Stromal cell of bone marrow (primary cell): ENCODE results near the gene IL3.
"Not testable (repeated sequence)": the region's sequence is repeated elsewhere in the genome, so short reads cannot be mapped to it uniquely, and the experiment has no call there.

ENCODE experiments used
- DNase-seq: peaks from one replicate; pipeline ENCODE4 v3.0.0-alpha.2; 2012; ENCODE audit warnings: low read depth

The IL3 gene

DNA sequence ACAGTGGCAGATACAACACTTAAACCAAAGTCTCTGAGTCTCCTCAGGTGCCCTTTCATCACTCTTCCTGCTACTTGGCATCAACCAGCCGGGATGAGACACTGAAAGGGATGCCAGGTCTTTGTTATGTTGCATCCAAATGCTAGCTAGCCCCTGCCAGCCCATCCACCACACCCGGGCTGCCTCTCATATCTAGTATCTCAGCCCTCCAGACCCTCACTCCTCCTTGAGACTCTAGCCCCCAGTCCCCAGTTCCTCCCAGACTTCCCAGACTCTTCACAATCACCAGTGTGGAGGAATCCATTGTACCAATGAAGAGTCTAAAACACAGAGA is 34.6 kb downstream of the IL3 start:
- no peak for DNase-seq

GRCh38 chr5:132095424-132095972 is 35.0 kb downstream of the IL3 start:
- no peak for DNase-seq

DNA sequence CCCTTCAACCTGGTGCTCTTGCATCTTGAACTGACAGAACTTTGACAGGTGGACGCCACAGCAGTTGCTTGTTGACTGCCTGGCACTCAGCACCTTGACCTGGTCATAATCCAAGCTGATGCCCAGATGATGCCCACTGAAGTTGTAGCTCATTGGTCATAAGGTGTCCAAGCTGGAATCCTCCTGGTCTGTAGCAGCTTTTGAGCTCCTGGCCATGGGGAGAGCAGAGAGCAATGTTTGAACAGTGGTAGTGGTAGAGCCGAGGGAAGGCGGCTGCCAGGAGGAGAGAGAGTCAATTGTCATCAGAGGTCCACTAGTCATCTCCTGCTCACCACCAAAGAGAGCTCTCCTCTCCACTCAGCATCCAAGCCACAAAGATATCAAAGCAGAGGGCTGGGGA is 36.4 kb downstream of the IL3 start:
- no peak for DNase-seq

GRCh38 chr5:132098151-132098594 is 37.7 kb downstream of the IL3 start:
- no peak for DNase-seq

DNA sequence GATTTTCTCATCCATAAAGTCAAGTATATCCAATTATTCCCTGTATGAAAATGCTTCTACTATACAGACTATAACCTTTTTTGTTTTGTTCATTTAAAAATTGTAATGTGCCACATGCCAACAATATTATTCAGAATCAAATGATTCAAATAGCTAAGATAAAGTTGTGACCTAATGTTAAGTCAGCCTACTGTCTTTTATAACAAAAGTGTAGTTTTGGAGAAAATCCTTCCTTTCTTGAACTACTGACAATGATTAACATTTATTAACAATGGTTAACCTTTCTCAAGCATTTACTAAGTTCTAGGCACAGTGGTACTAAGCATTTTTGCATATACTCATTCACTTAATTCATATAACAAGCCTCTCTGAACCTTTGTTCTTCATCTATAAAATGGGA is 38.2 kb downstream of the IL3 start:
- no peak for DNase-seq

GRCh38 chr5:132099076-132099748 is 38.8 kb downstream of the IL3 start:
- no peak for DNase-seq

DNA sequence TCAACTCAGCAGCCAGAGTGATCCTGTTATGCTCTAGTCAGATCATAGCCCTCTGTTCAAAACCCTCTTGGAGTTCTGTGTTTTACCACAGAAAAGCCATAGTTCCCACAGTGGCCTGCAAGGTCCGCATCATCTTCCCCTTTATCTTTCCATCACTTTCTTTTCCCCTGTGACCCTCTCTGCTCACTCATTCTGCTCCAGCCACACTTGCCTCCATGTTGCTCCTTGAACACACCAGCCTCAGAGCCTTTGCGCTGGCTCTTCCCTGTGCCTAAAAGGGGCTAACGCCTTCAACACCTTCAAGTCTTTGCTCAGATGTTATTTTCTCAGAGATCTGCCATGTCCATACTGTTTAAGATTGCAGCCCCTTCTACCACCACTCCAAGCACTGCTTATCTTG is 39.5 kb downstream of the IL3 start:
- no peak for DNase-seq

DNA sequence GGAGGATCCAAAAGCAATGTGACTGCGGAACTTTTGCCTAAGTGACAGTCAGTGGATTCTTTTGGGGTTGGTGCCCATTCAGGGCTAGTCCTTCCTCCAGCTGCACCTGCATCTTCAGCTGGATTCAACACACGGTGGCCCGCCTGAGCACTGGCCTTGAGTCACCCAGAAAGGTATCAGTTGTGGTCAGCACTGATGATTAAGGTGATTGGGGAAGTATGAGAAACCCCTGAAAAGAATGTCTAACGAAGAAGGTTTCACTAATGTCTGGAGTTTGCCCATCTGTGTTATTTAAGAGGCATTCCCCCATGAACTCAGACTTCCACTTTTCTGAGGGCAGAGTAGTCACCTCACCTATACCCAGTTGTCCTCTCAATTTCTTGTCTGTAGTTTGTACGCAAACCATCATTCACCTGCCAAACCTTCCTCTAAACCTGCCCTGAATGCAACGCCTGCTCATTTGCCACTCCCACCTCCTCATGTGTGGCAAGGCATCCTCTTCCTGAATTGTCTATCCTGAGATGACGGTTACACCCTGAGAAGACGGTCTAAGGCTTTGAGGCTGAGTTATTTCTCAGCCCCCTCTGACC is 40.3 kb downstream of the IL3 start:
- no peak for DNase-seq

- no peak for DNase-seq
These were observed 41.0 kb downstream of the IL3 start for GRCh38 chr5:132101385-132101880.

DNA sequence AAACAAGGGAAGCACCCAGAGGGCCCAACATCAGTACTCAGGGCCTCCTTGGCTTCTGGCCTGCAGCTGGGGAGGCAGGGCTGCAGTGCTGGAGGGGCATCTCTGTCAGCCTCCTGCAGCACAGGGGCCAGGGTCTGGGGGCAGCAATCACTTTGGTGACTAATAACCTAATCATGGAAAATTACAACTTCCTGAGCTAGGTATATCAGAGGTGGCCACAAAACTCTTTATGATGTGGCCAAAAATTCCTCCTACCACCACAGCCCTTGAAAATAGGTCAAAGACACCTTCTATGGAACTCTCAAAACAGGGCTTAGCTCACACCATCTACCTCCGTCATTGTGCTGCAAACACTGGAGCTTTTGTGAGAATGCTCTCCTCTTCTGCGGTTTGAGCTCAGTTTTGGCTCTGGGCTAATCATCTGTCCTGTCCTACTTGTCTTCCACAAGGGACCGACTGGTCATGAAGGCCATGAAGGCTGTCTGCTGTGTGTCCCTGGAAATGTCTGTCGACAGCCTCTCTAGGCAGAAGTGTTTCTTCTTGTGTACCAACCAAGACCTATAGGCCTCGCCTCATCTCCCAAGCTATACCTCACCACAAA is 41.7 kb downstream of the IL3 start:
- no peak for DNase-seq

DNA sequence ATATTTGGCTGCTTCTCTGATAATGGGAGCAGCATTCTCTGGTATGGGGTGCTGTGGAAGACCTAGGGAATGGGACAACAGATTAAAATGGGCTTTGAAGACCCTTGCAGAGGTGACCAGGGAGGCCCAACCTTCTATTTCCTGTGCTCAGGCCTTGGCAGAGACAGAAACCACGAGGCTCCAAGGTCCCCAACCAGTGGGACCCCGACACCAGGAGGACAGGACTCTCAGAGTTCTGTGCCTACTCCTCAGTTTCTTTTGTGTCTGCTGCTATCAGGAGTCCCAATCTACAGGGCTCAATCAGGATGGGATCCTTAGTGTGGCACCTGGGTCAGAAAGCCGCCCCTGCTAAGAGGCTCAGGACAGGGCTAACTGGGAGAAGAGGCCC is 42.5 kb downstream of the IL3 start:
- DNase-seq, result no peak

- DNase-seq, result peak; percentile 86
These were observed 43.0 kb downstream of the IL3 start for GRCh38 chr5:132103332-132103951.

DNA sequence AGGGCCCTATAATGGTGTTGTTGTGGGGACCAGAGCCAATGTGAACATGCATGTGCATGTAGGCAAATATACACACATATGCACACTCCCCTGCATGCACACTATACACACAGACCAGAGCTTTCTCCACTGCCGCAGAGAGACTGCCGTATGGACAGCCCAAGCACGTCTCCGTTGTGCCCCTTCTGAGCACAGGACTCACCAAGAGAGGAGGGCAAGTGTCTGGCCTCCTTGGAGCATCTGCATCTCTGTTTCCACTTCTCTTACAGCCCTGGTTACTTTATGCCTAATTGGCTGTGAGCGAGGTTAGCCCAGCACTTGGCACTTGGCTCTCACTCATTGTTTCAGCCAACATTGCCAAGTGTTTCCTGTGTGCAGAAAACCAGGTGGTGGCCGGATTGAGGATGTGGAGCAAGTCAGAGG is 43.5 kb downstream of the IL3 start:
- DNase-seq, result no peak

DNA sequence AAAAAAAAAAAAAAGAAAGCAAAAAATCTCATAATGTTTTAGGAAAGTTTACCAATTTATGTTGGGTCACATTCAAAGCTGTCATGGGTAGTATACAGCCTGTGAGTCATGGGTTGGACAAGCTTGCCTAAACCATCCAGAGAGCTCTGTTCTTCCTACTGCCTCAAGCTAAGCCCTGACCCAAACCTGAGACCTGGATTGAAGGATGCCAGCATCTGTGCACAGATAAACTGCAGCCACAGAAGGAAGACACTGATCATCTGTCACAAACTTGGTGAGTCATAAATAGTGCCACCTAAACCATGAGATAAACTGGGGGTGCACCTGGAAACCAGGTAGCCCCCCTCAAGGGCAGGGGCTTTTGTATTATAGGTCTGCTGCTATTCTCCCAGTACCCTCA is 44.1 kb downstream of the IL3 start:
- peak; percentile 77 for DNase-seq

DNA sequence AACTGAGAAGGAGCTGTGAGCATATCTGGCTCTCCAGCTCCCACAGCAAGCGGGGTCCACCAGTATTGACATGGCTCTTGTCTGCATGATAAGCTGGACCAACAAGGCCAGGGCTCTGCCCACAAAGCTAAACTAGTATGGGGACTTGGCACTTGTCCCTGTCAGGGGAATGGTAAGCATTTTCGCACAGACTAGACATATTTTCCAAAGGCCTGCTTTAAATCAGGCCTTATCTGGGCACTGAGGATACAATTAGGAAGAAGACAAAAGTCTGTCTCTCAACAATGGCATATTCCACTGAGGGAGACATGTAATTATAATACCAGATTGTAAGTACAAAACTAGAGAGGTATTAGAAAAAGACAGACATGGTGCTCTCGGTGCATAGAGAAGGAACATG is 45.2 kb downstream of the IL3 start:
- DNase-seq, result no peak

GRCh38 chr5:132108495-132108894 is 48.0 kb downstream of the IL3 start:
- DNase-seq, result not testable (repeated sequence)

DNA sequence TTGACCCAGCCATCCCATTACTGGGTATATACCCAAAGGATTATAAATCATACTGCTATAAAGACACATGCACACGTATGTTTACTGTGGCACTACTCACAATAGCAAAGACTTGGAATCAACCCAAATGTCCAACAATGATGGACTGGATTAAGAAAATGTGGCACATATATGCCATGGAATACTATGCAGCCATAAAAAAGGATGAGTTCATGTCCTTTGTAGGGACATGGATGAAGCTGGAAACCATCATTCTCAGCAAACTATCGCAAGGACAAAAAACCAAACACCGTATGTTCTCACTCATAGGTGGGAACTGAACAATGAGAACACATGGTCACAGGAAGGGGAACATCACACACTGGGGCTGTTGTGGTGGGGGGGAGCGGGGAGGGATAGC is 48.5 kb downstream of the IL3 start:
- DNase-seq, result not testable (repeated sequence)

GRCh38 chr5:132109494-132110053 is 49.1 kb downstream of the IL3 start:
- no peak for DNase-seq

DNA sequence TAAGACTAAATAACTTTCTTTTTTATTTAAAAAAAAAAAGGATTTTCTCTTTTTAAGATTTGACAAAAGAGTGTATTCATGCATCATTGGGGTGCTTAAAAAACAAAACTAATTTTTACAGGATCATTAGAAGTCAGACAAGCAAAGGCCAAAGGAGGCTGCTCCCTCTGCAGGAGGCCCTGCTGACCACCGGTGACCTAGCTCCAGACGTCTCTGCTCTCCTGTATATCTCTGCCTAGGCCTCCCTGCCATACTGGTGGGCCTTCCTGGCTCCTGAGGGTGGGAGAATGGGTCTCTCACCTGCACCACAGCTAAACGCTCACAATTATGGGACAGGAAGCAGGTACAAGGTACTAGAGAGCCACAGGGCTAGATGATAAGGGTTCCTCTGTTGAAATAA is 49.7 kb downstream of the IL3 start:
- no peak for DNase-seq

DNA sequence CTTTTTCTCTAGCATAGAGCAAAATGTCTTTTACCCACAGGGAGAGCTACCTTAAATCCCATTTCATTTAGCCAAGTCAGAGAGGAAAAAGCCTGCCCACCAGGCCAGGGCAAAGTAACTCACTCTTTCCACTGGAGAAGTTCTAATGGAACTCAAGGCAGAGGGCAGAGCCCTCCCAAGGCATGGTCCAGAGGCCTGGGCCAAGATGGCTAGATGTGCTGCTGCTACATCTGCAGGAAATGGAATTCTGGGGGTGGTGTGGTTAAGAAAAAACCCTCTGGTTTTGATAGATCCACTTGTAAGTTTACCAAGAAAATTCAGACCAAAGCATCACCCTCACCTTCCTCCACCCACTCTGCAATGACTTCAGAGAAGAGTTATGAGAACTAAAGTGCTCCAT is 50.5 kb downstream of the IL3 start:
- no peak for DNase-seq

DNA sequence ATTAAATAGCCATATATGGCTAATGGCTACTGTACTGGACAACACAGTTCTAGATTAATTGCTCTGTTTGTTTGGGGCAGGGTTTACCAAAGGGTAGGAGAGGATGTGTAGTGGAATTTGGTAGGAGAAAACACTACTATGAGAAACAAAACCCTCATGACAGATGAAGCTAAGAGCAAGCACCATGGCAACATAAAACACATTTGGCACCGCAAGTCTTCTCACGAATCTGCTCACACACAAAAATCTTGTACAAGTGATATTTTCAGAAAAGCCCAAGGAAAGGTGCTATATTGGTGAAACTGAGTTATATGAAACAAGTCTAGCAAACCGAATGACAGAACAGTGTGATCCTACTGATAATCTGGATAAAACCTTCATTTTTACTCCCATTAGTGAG is 51.7 kb downstream of the IL3 start:
- no peak for DNase-seq
